BLaER1 treated with 17β-estradiol and CSF1 and Interleukin-3, amounts not matched to agents 10 nM and 100 nM (cell line): ENCODE measurements around the gene EFCAB9.
A peak's percentile ranks its signal among the peaks of the same experiment; 100 is the strongest.
"Not testable (repeated sequence)": the region's sequence is repeated elsewhere in the genome, so short reads cannot be mapped to it uniquely, and the experiment has no call there.

ENCODE experiments used
- H3K27ac ChIP-seq, 11 experiments: shearing (Covaris generic); formaldehyde crosslinking; 2 replicates each; pipeline ENCODE4 v1.8.1; 2022
- H3K27me3 ChIP-seq, 11 experiments: shearing (Covaris generic); formaldehyde crosslinking; 2 replicates each; pipeline ENCODE4 v1.8.1; 2022
- H3K36me3 ChIP-seq, 11 experiments: shearing (Covaris generic); formaldehyde crosslinking; 2 replicates each; pipeline ENCODE4 v1.8.1; 2022
- H3K4me1 ChIP-seq, 10 experiments: shearing (Covaris generic); formaldehyde crosslinking; 2 replicates each; pipeline ENCODE4 v1.8.1; 2022
- H3K4me2 ChIP-seq, 11 experiments: shearing (Covaris generic); formaldehyde crosslinking; 2 replicates each; pipeline ENCODE4 v1.8.1; 2022
- H3K4me3 ChIP-seq, 10 experiments: shearing (Covaris generic); formaldehyde crosslinking; 2 replicates each; pipeline ENCODE4 v1.8.1; 2022
- H3K9ac ChIP-seq, 11 experiments: shearing (Covaris generic); formaldehyde crosslinking; 2 replicates each; pipeline ENCODE4 v1.8.1; 2022
- H3K9me3 ChIP-seq, 11 experiments: shearing (Covaris generic); formaldehyde crosslinking; replicated peaks in 1 of 11; 2 replicates each; pipeline ENCODE4 v1.8.1; 2022
- H4K20me1 ChIP-seq, 11 experiments: shearing (Covaris generic); formaldehyde crosslinking; 2 replicates each; pipeline ENCODE4 v1.8.1; 2022
- Cebpa-rat ChIP-seq, 11 experiments: shearing (Covaris generic); IDR thresholded peaks; 2 replicates each; pipeline ENCODE4 v1.8.1; 2022

Gene EFCAB9

DNA sequence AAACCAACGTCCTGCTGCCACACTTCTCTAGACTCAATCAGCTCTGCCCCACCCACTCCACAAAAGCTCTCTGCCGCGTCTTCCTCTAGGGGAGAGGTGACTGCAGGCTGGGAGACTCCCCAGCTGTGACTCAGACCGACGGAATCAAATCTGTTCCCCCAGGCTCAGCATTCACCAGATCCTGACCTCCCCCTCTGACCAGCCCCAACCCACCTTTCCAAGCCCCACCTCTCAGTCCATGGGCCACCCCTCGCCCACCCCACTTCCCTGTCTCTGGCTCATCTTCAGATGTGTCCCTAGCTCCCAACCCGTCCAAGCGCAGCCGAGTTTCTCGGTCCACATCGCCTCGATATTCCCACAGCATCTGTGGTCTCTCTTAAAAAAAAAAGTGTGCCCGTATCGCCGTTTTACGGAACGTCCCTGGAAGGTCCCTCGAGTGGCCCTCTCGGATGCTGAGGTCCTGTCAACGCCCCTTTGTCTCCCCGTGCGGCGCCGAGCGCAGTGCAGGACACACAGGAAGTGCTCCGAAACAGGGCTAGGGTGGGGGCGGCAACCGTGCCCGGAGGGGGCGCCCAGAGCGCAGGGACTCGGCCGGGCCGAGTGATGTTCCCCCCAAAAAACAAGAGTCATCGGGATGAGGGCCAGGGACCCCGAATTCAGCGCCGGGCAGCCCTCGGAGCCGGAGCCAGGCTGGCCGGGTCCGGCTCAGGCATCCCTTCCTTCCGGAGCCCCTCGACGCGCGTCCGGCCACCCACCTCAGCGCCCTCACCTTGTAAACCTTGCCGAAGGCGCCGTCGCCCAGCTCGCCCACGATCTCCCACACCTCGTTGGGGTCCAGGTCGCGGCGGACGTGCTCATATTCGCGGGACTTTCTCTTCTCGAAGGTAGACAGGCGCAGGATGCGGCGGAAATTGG is 6.6 kb upstream of the EFCAB9 start:
- Histone ChIP-seq H4K20me1 (peaks cover 0 to 52% (median 12%) of the 10 kb centered on the region in 11 experiments; a peak in 13 of 22 replicates), H3K27ac (peak overlapping the region; percentile 87 to 96 (median 92)), H3K4me1 (peaks cover 28 to 52% (median 45%) of the 10 kb centered on the region in 10 experiments), H3K4me2 (peak overlapping the region; percentile 89 to 99 (median 97)), H3K27me3 (no peaks in the 10 kb centered on the region), H3K4me3 (peak overlapping the region; percentile 78 to 100 (median 98)), H3K9me3 (no peaks in the 10 kb centered on the region), H3K9ac (peak overlapping the region; percentile 86 to 97 (median 94)), H3K36me3 (peaks cover 0 to 30% (median 21%) of the 10 kb centered on the region in 11 experiments; a peak in 18 of 22 replicates)
- no peak for TF ChIP-seq Cebpa-rat (IDR thresholded peaks at IDR 0.05)

DNA sequence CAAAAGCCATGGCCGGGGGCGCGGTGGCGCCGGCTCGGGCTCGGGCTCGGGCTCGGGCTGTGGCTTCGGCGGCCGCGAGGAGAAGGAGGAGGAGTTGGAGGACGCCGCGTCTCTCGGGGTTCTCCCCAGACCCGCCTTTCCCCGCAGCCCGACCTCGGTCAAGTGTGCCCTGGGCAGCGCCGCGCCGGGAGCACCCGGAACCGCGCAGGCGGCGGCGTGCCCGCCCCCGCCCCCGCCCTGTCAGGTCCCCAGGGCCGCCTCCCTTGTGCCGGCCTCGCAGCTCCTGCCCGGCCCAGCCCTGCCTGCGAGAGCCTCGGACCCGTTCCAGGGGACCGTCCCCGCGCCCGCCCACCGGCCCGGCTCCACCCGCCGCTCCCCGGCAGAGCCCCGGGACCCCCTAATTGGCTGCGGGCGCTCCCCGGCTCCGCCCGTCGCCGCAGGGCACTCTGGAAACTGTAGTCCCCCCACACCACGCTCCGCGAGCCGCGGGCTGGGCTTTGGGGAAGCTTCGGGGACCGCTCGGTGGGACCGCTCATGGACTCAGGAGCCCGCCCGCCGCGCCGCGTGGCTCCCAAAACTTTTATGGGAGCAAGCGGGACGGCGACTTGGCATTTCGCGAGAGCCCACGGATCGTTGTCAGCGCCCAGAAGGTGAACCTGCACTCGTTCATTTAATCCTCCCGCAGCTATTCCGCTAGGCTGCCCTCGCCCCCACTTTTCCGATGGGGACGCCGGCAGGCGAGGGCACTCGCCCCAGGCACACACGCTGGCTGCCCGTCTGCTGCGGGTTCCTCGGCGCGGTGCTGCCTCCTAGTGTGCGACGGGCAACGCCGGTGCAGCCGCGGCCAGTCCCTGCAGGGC is 5.7 kb upstream of the EFCAB9 start, which contains the start of gene STK10:
TSS of gene STK10 (minus strand) at position 192 of the 860 bp plus-strand sequence. CDS start at position 10, 182 bp downstream.
- Histone ChIP-seq H3K27ac (peak within 1 kb of the TSS; percentile 87 to 96 (median 92)), H3K36me3 (peaks cover 0 to 21% (median 14%) of the 10 kb centered on the region in 11 experiments; a peak in 18 of 22 replicates), H3K9me3 (no peaks in the 10 kb centered on the region), H3K4me3 (peak within 1 kb of the TSS; percentile 78 to 100 (median 98)), H3K9ac (peak within 1 kb of the TSS; percentile 86 to 97 (median 94)), H4K20me1 (peaks cover 0 to 44% (median 10%) of the 10 kb centered on the region in 11 experiments; a peak in 13 of 22 replicates), H3K27me3 (no peaks in the 10 kb centered on the region), H3K4me2 (peak within 1 kb of the TSS; percentile 89 to 99 (median 97)), H3K4me1 (peaks cover 20 to 43% (median 36%) of the 10 kb centered on the region in 10 experiments)
- no peak for TF ChIP-seq Cebpa-rat (IDR thresholded peaks at IDR 0.05)

DNA sequence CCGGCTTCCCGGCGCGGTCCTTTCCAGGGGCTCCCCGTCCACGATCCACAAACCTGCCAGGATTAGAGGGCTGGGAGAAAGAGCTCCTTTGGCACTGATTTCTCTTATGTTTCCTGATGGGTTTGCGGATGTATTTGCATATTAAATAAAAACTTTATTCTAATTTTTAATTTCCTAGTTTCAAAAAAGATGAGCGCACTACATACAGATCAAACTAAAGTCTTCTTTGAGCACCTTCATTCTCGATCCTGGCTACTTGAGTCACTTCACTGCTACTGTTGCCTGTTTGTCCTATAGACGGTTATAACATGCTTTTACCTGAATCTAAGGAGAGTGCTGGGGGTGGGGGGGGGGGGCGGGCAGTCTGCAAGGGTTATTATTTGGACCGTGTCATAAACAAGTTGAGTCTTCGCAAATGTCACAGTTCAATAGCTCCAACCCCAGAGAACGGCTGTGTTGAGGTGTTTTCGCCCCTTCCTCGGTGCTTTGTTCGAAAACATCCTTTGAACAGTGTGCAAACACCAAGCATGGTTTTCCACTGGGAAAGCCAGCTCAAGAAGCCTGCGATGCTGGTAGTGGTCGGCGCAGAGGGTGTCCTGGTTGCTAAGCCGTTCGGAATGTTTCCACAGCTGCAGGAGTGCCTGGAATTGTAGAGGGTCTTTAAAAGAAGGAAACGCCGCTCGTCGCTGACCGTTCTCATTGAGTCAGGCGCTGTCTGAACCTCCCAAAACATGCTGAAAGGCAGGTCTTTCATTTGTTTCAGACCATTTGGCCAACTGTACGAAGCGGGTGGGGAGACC is 4.9 kb upstream of the EFCAB9 start:
- peak overlapping the region in 6 of 11 experiments; percentile 87 to 96 (median 94); a peak in 6 of 22 replicates for H3K27ac ChIP-seq
- H4K20me1 ChIP-seq: peaks cover 0 to 36% (median 10%) of the 10 kb centered on the region in 11 experiments; a peak in 12 of 22 replicates
- no peaks in the 10 kb centered on the region for H3K9me3 ChIP-seq
- H3K27me3 ChIP-seq: no peaks in the 10 kb centered on the region
- peaks cover 0 to 13% (median 5%) of the 10 kb centered on the region in 11 experiments; a peak in 16 of 22 replicates for H3K36me3 ChIP-seq
- H3K4me2 ChIP-seq: peak overlapping the region; percentile 52 to 99 (median 96)
- peak overlapping the region; percentile 46 to 97 (median 93); a peak in 21 of 22 replicates for H3K9ac ChIP-seq
- no peak for TF ChIP-seq Cebpa-rat (IDR thresholded peaks at IDR 0.05)
- H3K4me3 ChIP-seq: peak overlapping the region; percentile 78 to 100 (median 98)
- peaks cover 11 to 35% (median 28%) of the 10 kb centered on the region in 10 experiments for H3K4me1 ChIP-seq

DNA sequence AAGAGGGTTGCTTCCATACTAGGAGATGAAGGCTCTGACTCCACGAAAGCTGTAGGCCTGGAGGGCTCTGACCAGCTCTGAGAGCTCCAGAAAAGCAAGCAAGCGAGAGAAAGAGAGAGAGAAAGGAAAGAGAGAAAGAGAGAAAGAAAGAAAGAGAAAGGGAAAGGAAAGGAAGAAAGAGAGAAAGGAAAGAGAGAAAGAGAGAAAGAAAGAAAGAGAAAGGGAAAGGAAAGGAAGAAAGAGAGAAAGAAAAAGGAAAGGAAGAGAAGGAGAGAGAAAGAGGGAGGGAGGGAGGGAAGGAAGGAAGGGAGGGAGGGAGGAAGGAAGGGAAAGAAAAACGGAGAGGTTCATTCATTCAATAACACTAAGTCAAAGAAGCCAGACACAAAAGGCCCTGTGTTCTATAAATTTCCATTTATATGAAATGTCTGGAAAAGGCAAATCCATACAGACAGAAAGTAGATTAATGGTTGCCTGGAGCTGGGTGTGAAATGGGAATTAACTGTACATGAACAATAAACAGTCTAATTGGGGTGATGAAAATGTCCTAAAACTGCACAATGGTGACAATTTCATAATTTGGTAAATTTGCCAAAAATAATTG is 4.2 kb upstream of the EFCAB9 start:
- peaks cover 0 to 29% (median 10%) of the 10 kb centered on the region in 11 experiments; a peak in 11 of 22 replicates for H4K20me1 ChIP-seq
- H3K9ac ChIP-seq: no peak overlapping the region; a peak in 1 of 22 replicates
- no peak overlapping the region for H3K4me3 ChIP-seq
- H3K9me3 ChIP-seq: no peaks in the 10 kb centered on the region
- peak overlapping the region; percentile 52 to 99 (median 89); a peak in 20 of 22 replicates for H3K4me2 ChIP-seq
- H3K36me3 ChIP-seq: peaks cover 0 to 6% (median 0%) of the 10 kb centered on the region in 11 experiments; a peak in 3 of 22 replicates
- TF ChIP-seq Cebpa-rat (IDR thresholded peaks at IDR 0.05): no peak
- no peak overlapping the region for H3K27ac ChIP-seq
- H3K27me3 ChIP-seq: no peaks in the 10 kb centered on the region
- H3K4me1 ChIP-seq: peaks cover 5 to 28% (median 21%) of the 10 kb centered on the region in 10 experiments; a peak in 19 of 20 replicates

DNA sequence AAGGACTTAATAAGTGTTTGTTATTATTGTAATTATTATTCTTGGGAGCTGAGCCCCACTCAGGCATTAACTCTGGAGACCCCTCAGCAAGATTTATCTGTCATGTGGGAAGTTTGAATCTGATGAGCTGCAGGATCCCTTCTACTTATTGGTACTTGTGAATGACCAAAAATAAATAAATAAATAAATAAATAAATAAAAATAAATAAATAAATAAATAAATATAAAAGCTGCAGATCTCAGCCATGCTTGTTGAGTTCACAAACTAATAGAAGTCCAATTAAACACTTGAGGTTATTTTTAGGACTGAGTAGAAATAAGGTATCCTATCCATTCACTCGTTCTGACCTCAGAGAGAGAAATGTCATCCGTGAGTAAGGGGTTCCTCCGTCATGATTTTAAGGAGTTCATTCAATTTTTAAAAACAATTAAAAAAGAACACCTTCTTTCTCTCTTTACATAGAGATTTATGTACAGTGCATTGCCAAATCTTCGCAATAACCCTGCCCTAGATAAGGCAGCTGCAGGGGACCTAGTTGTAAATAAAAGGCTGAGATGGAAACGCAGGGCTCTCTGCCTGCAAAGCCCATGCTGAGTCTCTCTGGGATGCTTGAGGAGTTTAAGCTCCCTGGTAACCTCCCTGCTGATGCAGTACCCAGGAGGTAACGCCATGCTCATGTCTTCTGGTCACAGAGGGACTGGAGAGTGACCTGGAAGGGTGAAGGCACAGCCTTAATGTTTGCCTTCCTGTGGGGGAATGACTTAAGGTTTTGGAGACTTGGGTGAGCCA is 1.2 kb downstream of the EFCAB9 start:
- H4K20me1 ChIP-seq: no peaks in the 10 kb centered on the region
- no peak overlapping the region for H3K9ac ChIP-seq
- H3K4me3 ChIP-seq: no peak overlapping the region
- no peak overlapping the region for H3K27ac ChIP-seq
- peaks cover 0 to 11% (median 5%) of the 10 kb centered on the region in 11 experiments; a peak in 9 of 22 replicates for H3K9me3 ChIP-seq
- no peaks in the 10 kb centered on the region; a peak in 1 of 22 replicates for H3K36me3 ChIP-seq
- H3K4me2 ChIP-seq: no peak overlapping the region
- TF ChIP-seq Cebpa-rat (IDR thresholded peaks at IDR 0.05): no peak
- peaks cover 0 to 12% (median 6%) of the 10 kb centered on the region in 10 experiments; a peak in 8 of 20 replicates for H3K4me1 ChIP-seq
- no peaks in the 10 kb centered on the region for H3K27me3 ChIP-seq

DNA sequence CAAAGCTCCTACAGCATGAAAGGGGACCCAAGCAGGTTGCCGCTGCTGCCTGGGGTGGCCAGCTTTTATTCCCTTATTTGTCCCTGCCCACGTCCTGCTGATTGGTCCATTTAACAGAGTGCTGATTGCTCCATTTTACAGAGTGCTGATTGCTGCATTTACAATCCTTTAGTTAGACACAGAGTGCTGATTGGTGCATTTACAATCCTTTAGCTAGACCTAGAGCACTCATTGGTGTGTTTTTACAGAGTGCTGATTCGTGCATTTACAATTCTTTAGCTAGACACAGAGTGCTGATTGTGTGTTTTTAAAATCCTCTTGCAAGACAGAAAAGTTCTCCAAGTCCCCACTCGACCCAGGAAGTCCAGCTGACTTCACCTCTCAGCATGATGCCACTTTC is 3.8 kb downstream of the EFCAB9 start:
- H3K4me2 ChIP-seq, H3K9ac ChIP-seq, H3K36me3 ChIP-seq, H3K4me3 ChIP-seq, H3K27ac ChIP-seq, H3K27me3 ChIP-seq, H4K20me1 ChIP-seq: not testable (repeated sequence)
- Histone ChIP-seq H3K9me3 (peaks cover 0 to 11% (median 5%) of the 10 kb centered on the region in 11 experiments; a peak in 9 of 22 replicates), H3K4me1 (peaks cover 0 to 17% (median 3%) of the 10 kb centered on the region in 10 experiments; a peak in 9 of 20 replicates)

DNA sequence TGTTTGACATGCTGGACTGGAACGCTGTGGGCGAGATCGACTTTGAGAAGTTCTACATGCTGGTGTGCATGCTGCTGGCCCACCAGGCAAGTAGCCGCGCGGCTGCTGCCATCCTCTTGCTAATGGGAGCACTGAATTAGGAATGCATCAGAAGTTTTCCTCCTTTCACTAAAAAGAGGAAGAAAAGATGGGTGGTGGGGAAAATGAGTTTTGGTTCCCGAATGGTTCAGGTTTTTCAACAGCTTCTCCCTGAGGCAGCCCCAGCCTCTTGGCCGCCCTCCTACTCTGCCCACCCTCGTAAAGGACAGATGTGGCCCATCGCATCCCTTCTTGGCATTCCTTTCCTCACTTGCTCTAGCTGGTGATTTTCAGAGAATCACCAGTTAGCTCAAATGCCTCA is 5.5 kb downstream of the EFCAB9 start:
- Histone ChIP-seq H3K9ac (no peak overlapping the region), H3K4me1 (peaks cover 8 to 32% (median 14%) of the 10 kb centered on the region in 10 experiments; a peak in 18 of 20 replicates), H3K9me3 (peaks cover 0 to 11% (median 5%) of the 10 kb centered on the region in 11 experiments; a peak in 9 of 22 replicates), H4K20me1 (no peaks in the 10 kb centered on the region), H3K27me3 (no peaks in the 10 kb centered on the region), H3K27ac (no peak overlapping the region), H3K36me3 (no peaks in the 10 kb centered on the region; a peak in 2 of 22 replicates), H3K4me2 (peak overlapping the region in 2 of 11 experiments; percentile 18 to 28; a peak in 4 of 22 replicates), H3K4me3 (no peak overlapping the region)
- no peak for TF ChIP-seq Cebpa-rat (IDR thresholded peaks at IDR 0.05)
